Measurements from ENCODE around the gene FLAD1. TPM values are rescaled to one million over a fixed set of nuclear protein-coding genes. Genes with fewer than 3 reads are reported as not detected.
A peak's percentile ranks its signal among the peaks of the same experiment; 100 is the strongest.

The FLAD1 gene
- total and polyA plus RNA-seq, 2 experiments from 2014 or later: 74.5 to 75.0 TPM

DNA sequence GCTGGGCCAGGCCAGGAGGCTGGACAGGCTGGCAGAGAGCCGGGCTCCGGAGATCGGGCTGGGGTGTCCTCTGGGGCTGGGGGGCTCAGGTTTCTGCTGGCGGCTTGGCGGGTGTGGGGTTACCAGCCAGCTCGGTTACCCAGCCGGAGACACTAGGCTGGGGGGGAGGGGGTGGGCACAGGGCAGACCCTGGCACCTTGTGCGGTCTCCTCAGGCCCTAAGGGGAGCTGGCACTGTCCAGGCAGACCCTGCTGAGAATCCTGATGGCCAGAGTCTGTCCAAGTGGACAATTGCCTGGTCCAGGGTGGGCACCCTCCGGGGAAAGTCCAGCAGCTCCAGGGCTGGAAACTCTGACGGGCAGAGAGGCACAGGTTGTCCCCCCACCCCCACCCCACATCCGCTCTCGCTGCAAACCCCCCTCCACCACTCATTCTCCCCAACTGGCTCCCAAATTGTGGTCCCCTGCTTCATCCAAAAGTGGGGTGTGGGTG, 26.1 kb downstream of the FLAD1 start:
- H2AFZ ChIP-seq: no peak overlapping the region
- Mint-ChIP-seq H3K4me1 (peaks cover 72% of the 10 kb centered on the region), H3K4me3 (peak overlapping the region; percentile 48; the same call in 1 of the 3 replicates), H3K9me3 (no peaks in the 10 kb centered on the region), H3K36me3 (ENCODE audit: low read depth) (peaks cover 18% of the 10 kb centered on the region), H3K27ac (no peak overlapping the region), H3K27me3 (ENCODE audit: insufficient read depth, low read depth, poor library complexity) (peaks cover 20% of the 10 kb centered on the region)
- ATAC-seq: no peak
- H3K27me3 ChIP-seq (ENCODE audit: insufficient read depth): no peaks in the 10 kb centered on the region
- TF ChIP-seq NANOG (IDR thresholded peaks at IDR 0.05; ENCODE audit: borderline replicate concordance) (no peak), EZH2phosphoT487 (IDR thresholded peaks at IDR 0.05; ENCODE audit: unreplicated experiment) (no peak), EZH2 (IDR thresholded peaks at IDR 0.05; ENCODE audit: low read depth, unreplicated experiment) (no peak), JUNB (IDR thresholded peaks at IDR 0.05; ENCODE audit: unreplicated experiment) (no peak), POLR2AphosphoS5 (IDR thresholded peaks at IDR 0.05; ENCODE audit: low read depth) (no peak), ZNF114 (CRISPR knock-in tag; IDR thresholded peaks at IDR 0.05) (no peak), STAT1 (IDR thresholded peaks at IDR 0.05; ENCODE audit: unreplicated experiment) (no peak), CREB1 (CRISPR knock-in tag; IDR thresholded peaks at IDR 0.05; ENCODE audit: low read depth) (no peak), ZNF331 (CRISPR knock-in tag; IDR thresholded peaks at IDR 0.05; ENCODE audit: low read depth) (no peak)
- TF ChIP-seq, protein P1, sequence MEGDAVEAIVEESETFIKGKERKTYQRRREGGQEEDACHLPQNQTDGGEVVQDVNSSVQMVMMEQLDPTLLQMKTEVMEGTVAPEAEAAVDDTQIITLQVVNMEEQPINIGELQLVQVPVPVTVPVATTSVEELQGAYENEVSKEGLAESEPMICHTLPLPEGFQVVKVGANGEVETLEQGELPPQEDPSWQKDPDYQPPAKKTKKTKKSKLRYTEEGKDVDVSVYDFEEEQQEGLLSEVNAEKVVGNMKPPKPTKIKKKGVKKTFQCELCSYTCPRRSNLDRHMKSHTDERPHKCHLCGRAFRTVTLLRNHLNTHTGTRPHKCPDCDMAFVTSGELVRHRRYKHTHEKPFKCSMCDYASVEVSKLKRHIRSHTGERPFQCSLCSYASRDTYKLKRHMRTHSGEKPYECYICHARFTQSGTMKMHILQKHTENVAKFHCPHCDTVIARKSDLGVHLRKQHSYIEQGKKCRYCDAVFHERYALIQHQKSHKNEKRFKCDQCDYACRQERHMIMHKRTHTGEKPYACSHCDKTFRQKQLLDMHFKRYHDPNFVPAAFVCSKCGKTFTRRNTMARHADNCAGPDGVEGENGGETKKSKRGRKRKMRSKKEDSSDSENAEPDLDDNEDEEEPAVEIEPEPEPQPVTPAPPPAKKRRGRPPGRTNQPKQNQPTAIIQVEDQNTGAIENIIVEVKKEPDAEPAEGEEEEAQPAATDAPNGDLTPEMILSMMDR (conservative IDR thresholded peaks at IDR 0.05; ENCODE audit: low read depth in 2 of 2): no peak
- TF ChIP-seq, protein P2, sequence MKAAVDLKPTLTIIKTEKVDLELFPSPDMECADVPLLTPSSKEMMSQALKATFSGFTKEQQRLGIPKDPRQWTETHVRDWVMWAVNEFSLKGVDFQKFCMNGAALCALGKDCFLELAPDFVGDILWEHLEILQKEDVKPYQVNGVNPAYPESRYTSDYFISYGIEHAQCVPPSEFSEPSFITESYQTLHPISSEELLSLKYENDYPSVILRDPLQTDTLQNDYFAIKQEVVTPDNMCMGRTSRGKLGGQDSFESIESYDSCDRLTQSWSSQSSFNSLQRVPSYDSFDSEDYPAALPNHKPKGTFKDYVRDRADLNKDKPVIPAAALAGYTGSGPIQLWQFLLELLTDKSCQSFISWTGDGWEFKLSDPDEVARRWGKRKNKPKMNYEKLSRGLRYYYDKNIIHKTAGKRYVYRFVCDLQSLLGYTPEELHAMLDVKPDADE (IDR thresholded peaks at IDR 0.05): no peak
- TF ChIP-seq, protein P3, sequence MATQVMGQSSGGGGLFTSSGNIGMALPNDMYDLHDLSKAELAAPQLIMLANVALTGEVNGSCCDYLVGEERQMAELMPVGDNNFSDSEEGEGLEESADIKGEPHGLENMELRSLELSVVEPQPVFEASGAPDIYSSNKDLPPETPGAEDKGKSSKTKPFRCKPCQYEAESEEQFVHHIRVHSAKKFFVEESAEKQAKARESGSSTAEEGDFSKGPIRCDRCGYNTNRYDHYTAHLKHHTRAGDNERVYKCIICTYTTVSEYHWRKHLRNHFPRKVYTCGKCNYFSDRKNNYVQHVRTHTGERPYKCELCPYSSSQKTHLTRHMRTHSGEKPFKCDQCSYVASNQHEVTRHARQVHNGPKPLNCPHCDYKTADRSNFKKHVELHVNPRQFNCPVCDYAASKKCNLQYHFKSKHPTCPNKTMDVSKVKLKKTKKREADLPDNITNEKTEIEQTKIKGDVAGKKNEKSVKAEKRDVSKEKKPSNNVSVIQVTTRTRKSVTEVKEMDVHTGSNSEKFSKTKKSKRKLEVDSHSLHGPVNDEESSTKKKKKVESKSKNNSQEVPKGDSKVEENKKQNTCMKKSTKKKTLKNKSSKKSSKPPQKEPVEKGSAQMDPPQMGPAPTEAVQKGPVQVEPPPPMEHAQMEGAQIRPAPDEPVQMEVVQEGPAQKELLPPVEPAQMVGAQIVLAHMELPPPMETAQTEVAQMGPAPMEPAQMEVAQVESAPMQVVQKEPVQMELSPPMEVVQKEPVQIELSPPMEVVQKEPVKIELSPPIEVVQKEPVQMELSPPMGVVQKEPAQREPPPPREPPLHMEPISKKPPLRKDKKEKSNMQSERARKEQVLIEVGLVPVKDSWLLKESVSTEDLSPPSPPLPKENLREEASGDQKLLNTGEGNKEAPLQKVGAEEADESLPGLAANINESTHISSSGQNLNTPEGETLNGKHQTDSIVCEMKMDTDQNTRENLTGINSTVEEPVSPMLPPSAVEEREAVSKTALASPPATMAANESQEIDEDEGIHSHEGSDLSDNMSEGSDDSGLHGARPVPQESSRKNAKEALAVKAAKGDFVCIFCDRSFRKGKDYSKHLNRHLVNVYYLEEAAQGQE (IDR thresholded peaks at IDR 0.05; ENCODE audit: unreplicated experiment): no peak
- TF ChIP-seq, protein P4, sequence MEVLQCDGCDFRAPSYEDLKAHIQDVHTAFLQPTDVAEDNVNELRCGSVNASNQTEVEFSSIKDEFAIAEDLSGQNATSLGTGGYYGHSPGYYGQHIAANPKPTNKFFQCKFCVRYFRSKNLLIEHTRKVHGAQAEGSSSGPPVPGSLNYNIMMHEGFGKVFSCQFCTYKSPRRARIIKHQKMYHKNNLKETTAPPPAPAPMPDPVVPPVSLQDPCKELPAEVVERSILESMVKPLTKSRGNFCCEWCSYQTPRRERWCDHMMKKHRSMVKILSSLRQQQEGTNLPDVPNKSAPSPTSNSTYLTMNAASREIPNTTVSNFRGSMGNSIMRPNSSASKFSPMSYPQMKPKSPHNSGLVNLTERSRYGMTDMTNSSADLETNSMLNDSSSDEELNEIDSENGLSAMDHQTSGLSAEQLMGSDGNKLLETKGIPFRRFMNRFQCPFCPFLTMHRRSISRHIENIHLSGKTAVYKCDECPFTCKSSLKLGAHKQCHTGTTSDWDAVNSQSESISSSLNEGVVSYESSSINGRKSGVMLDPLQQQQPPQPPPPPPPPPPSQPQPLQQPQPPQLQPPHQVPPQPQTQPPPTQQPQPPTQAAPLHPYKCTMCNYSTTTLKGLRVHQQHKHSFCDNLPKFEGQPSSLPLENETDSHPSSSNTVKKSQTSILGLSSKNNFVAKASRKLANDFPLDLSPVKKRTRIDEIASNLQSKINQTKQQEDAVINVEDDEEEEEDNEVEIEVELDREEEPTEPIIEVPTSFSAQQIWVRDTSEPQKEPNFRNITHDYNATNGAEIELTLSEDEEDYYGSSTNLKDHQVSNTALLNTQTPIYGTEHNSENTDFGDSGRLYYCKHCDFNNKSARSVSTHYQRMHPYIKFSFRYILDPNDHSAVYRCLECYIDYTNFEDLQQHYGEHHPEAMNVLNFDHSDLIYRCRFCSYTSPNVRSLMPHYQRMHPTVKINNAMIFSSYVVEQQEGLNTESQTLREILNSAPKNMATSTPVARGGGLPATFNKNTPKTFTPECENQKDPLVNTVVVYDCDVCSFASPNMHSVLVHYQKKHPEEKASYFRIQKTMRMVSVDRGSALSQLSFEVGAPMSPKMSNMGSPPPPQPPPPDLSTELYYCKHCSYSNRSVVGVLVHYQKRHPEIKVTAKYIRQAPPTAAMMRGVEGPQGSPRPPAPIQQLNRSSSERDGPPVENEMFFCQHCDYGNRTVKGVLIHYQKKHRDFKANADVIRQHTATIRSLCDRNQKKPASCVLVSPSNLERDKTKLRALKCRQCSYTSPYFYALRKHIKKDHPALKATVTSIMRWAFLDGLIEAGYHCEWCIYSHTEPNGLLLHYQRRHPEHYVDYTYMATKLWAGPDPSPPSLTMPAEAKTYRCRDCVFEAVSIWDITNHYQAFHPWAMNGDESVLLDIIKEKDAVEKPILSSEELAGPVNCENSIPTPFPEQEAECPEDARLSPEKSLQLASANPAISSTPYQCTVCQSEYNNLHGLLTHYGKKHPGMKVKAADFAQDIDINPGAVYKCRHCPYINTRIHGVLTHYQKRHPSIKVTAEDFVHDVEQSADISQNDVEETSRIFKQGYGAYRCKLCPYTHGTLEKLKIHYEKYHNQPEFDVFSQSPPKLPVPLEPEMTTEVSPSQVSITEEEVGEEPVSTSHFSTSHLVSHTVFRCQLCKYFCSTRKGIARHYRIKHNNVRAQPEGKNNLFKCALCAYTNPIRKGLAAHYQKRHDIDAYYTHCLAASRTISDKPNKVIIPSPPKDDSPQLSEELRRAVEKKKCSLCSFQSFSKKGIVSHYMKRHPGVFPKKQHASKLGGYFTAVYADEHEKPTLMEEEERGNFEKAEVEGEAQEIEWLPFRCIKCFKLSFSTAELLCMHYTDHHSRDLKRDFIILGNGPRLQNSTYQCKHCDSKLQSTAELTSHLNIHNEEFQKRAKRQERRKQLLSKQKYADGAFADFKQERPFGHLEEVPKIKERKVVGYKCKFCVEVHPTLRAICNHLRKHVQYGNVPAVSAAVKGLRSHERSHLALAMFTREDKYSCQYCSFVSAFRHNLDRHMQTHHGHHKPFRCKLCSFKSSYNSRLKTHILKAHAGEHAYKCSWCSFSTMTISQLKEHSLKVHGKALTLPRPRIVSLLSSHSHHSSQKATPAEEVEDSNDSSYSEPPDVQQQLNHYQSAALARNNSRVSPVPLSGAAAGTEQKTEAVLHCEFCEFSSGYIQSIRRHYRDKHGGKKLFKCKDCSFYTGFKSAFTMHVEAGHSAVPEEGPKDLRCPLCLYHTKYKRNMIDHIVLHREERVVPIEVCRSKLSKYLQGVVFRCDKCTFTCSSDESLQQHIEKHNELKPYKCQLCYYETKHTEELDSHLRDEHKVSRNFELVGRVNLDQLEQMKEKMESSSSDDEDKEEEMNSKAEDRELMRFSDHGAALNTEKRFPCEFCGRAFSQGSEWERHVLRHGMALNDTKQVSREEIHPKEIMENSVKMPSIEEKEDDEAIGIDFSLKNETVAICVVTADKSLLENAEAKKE (CRISPR knock-in tag; IDR thresholded peaks at IDR 0.05): no peak
- no peak for DNase-seq (ENCODE audit: low spot score)
- peak overlapping the region; percentile 72 for H3K4me2 ChIP-seq
- H3K79me2 ChIP-seq (replicated peaks; ENCODE audit: insufficient read depth): peaks cover 42% of the 10 kb centered on the region
- peaks cover 7% of the 10 kb centered on the region for H4K20me1 ChIP-seq (replicated peaks; ENCODE audit: insufficient read depth)
- H3F3A ChIP-seq (replicated peaks; ENCODE audit: low read depth): peaks cover 5% of the 10 kb centered on the region; the same call in 1 of the 2 replicates
- peaks cover 52% of the 10 kb centered on the region for H3K4me1 ChIP-seq (ENCODE audit: insufficient read depth)
- H3K36me3 ChIP-seq (ENCODE audit: insufficient read depth): no peaks in the 10 kb centered on the region
- 0 out of 2 replicates have a peak overlapping the region, but pooled peaks have one; percentile 26 for H3K4me3 ChIP-seq
- no peak overlapping the region for H3K27ac ChIP-seq (ENCODE audit: low read depth)
- no peaks in the 10 kb centered on the region for H3K9me2 ChIP-seq (ENCODE audit: insufficient read depth)

All from GM23338 (cell line).